GM19468 (cell line): ENCODE results near the gene SHOC1.
"Not testable (repeated sequence)": the region's sequence is repeated elsewhere in the genome, so short reads cannot be mapped to it uniquely, and the experiment has no call there.

Experiments
- ATAC-seq: cut with Tn5 transposase; IDR thresholded peaks from one replicate; pipeline ENCODE4 v1.9.1; 2021; ENCODE audit warnings: mild to moderate bottlenecking, moderate library complexity, moderate number of reproducible peaks; ENCODE audit not compliant: unreplicated experiment; ENCODE audit errors: extremely low read depth

SHOC1 gene

DNA sequence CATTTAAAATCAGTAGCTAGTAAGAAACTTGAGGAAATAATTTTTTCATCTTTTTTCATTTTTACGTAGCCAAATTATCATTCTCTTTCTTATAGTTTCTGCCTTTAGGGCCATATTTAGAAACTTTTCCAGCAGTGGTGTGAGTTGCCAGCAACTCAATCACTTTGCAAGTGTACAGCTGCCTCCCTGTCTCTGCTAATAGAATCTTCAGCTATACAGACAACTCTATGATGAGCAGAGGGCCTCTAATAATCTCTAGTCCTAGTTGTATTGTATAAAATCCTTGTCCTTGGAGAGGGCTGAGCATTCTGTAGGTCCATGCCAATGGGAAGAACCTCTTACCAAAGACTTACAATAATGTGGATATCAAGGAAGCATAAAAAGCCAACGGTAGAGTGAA, 11.5 kb upstream of the SHOC1 start:
- ATAC-seq: no peak

DNA sequence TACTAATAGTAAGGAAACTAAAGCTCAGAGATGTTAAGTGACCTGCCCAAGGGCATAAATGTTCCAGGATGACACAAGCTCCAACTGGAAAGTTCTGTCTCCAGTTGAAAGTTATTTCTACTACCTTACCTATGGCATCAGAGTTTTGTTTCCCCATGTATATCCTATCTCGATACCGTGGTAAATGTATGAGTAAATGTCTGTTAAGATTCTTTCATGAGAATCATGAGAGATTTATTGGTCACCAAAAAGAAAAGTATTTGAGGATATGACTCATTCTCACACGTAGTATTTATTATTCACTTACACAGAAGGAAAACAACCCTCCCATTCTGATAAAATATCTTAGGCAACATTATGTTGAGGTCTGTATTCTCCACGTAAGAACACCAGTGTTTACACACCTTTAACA, 11.1 kb upstream of the SHOC1 start:
- ATAC-seq: no peak

DNA sequence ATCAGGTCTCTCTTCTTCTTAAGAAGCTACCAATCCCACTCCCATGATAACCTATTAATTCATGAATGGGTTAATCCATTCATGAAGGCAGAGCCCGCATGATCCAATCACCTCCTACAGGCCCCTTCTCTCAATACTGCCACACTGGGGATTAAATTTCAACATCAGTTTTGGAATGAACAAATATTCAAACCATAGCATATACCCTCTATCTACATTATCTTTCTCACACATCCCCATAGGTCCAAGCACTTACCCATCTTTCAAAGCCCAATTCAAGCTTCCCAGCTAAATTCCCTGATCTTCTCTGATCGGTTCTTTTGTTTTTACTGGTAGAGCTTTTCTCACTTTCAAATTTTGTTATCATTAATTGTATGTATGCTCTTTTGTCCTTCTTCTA, 10.5 kb upstream of the SHOC1 start:
- ATAC-seq: no peak

DNA sequence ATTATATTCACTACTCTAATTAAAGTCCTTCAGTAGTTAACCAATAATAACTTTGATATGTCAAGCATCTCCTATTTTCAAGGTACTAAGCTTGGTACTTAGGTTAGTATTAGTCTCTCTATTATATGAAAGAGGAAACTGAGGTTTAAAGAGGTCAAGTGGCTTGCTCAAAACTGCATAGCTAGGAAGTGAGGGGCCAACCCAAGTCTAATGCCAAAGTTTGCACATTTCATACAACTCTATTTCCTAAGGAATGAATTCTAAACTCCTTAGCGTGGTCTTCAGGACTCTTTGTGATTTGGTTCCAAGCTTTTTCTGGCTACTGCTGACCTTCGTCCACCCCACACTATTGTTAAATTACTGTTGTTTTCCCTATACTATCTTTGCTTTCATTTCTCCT, 9.9 kb upstream of the SHOC1 start:
- no peak for ATAC-seq

DNA sequence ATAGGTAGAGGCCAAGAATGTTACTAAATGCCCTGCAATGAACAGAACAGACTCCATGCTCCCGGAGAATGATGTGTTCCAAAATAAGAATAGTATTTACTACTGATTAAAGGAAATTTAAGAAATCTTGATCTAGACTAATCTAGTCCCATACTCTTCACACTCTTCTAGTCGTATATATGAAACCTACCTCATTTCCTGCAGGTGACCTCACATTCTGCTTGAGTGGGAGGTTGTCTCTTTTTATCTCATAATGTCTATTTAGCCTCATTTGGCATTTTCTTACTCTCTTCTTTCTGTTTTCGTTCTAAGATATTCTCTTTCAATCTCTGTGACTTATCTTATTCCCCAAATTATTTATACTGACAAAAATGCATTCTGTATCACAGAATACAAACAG, 9.2 kb upstream of the SHOC1 start:
- no peak for ATAC-seq

DNA sequence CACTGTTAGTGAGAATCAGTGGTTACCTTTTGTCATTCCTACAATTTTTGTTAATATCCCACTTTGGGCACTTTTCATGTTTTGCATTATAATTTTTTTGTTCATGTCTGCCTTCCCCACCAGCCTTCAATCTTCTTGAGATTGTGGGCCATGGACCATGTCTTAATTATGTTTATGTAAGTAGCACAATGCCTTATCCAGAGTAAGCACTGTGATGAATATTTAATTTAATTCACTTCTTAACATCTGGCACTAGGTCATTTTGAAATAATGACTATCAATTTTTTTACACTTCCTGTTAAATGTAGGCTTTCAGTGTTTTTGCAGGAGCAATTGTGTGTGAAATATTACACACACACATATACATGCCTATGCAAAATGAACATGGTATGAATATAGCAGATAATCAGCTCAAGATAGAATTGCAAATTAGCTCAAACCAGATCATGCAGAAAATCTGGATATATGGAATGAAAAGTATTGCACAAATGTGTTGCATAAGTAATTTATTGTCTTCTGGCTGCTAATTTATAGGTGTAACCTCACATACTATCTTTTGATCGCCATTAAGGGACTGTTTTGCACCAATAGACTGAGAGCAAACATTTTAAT, 5.3 kb upstream of the SHOC1 start:
- ATAC-seq: no peak

DNA sequence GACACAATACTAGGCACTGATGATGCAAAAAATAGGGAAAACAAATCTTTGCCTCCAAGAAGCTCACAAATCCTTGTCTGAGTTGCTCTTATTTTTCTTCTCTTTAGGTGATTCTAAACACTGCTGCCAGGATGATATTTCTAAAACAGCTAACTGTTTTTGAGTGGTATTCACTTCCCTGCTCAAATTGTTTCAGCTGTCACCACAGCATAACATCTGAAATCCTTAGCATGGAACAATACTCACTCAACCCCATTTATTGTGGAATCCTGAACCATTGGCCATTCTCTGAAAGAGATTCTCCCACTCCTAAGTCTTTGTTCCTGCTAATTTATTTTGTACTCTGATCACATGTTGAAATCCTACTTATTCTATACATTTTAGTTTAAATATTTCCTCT, 4.8 kb upstream of the SHOC1 start:
- ATAC-seq: no peak

DNA sequence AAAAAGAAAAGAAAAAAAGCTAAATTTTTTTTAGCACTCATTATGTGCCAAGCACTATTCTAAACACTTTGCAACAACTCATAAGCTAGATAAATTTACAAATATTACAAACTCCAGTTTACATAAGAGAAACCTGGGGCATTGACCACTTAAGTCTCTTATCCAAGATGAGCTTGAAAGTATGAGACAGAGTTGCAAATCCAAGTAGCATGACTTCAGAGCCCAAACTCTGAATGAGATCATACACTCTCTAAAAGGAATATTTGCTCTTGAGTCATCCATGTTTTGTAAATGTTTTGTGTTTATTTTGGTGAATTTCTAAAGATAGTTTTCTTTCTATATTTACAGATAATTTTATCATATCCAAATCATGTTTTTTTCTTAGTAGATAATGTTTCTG, 4.0 kb upstream of the SHOC1 start:
- ATAC-seq: no peak

DNA sequence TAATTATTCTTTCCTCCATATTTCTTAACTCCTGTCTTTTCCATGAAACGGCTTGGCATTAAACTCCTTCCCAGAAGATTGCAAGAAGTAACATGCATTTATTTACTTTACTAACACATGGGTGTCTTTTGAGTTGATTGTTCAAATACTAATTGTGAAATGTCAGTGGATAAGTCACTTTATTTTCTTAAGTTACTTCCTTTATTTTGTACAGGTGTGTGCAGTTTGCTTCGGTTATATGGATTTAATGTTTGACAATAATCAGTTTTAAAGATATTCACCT, 761 bp upstream of the SHOC1 start:
- no peak for ATAC-seq

DNA sequence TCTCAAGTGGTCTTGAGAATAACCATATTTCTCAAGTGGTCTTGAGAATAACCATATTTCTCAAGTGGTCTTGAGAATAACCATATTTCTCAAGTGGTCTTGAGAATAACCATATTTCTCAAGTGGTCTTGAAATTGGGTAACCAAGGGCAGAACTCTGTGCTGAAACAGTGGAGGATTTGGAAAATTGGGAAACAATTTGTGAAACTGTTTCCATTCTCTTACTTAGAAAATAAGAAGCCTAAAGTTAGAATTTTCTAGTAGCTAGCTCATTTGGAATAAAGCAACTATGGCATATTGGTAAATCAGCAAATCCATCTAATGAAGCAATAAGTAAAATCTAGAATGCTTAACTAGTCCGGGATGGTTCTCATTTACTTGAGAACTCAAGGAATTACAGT, 2.9 kb downstream of the SHOC1 start:
- ATAC-seq: not testable (repeated sequence)

DNA sequence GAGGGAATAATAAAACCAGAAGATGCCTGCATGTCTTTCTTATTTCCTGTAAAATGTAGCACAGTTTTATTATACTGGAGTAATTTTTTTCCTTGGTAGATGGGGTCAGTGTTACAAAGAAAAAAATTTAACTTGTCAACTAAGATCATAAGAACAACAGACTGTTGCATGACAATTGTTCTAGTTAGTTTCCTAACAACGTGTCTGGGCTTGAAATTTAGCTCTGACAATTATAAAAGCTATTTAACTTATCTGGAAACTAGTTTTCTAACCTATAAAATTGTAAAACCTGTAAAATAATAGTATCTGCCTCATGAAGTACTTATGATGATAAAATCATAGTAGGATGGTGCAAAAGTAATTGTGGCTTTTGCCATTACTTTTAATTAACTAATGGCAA, 4.9 kb downstream of the SHOC1 start:
- no peak for ATAC-seq

DNA sequence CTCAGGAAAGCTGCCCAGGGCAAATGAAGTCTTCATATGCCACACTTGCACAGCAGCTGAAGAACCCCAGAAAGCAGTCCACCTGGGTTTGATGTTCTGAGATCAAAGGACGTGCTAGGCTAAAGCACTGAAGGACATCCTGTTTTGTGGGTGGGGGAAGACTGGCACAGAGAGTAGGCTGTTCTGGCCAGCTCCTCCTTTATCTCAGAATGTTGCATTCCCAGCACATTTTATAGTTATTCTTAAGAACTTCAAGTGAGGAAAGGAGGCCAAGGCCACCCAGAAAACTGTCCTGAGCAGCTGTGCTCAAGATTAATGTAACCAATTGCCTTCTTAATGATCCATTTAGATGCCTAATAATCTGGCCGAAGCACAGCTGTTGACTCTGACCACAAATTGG, 10.9 kb downstream of the SHOC1 start:
- no peak for ATAC-seq

DNA sequence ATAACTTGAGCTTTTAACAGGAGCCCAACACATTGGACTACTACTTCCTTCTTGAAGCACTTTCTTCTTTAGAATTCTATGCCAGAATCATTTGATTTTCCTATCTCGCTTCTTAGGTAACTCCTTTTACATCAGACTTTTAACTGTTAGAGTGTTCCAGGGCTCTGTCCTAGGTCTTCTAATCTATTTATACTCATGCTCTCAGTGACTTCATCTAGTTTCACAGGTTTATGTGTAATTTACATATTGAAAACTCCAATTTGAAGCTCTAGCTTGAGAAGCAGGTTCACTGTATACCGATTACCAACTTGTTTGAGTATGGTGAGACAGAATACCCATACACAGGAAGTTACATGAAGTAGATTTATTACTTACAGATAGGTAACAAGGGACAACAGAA, 11.3 kb downstream of the SHOC1 start:
- no peak for ATAC-seq

DNA sequence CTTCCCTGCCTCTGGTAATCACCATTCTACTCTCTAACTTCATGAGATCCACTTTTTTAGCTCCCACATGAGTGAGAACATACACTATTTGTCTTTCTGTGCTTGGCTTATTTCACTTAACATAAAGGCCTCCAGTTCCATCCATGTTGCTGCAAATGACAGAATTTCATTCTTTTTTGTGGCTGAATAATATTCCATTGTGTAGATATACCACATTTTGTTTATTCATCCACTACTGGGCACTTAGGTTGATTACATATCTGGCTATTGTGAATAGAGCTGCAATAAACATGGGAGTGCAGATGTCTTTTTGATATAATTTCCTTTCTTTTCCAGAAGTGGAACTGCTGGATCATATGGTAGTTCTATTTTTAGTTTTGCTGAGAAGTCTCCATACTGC, 28.7 kb downstream of the SHOC1 start:
- no peak for ATAC-seq

DNA sequence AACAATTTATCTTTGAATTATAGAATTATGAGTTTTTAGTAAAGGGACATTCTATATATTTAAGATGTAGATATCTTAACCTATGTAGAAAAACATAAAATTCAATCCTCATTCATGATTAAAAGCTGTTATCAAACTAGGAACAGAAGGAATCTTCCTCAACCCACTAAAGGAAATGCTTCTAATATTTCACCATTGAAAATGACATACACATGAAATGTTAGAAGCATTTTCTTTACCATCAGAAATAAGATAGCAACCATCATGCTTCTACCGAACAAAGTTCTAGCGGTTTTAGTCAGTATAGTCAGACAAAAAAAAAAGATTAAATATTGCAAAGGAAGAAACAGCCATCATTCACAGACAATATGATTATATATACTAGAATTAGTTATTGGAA, 32.2 kb downstream of the SHOC1 start:
- ATAC-seq: no peak

DNA sequence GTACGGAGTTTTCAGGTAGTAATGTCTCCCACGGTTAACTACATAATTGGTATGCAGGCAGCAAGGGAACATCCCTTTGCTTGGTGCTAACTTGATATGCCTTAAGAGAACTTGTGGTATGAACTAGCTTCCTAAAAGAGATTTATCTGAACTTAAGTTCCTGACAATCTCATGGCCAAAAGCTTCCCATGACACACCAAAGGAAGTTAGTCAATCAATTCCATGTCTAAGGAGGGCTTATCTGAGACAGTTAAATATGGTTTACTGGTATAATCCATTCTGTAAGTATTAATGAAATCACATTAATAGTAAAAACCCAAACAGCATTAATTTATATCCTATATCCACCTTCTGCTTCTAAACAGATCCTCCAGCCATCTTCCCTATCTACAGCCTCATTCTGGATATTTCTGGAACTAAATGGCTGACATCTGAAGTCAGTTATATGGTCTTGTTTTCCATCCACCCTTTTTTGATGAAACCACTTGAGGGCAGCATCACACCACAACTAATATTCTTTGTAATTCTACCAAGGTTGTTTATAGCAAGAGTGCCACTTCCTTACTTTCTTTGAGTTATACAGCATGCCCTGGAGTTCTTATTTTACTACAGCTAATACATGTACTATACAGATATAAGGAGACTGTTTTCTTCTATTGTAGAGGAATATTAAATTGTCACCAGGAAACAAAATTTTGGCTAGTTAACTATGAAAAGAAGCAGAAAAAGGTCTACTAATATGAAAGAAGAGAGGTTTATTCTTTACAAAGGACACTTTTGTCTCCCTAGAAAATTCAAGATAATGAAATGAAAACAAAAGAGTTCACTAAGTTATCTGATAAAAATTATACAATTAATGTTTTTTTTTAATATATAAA, 34.7 kb downstream of the SHOC1 start:
- ATAC-seq: no peak

DNA sequence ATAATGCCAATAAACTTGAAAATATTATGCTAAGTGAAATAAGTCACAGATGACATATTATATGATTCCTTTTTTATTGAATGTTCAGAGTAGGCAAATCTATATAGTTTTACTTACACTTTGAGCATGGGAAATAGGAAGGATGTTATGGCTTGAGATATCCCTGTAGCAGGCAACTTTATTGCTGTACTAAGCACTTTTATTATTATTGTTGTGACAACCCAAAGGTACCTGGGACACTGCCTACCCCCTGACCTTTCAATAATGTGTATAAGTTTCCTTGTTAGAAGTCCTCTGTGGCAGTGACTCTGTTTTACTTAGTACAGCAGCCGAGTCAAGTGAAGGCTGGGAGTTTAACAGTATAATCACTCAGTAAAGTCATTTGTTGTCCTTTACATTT, 39.9 kb downstream of the SHOC1 start:
- ATAC-seq: no peak

DNA sequence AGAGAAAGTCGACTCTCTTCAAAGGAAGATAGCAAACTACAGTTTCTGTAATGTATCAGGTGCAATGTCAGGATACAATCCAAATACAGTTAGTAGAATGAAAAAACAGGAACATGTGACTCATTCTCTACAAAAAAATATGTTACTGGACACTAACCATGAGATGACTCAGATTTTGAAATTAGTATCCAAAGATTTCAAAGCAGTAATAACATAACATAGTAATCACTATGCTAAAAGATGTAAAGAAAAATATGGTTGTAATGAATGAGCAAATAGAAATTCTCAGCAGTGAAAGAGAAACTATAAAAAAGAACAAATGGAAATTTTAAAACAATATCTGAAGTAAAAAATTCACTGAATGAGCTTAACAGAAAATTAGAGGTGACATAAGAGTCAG, 42.3 kb downstream of the SHOC1 start:
- no peak for ATAC-seq
